COR-L47 (cell line): ENCODE data around the gene SPECC1L.
A peak's percentile ranks its signal among the peaks of the same experiment; 100 is the strongest.
"Not testable (repeated sequence)": the region's sequence is repeated elsewhere in the genome, so short reads cannot be mapped to it uniquely, and the experiment has no call there.

ENCODE experiments used
- DNase-seq: peaks from one replicate; lab custom pipeline; 2025; lab: John Stamatoyannopoulos, UW

The SPECC1L gene

GRCh38 chr22:24284747-24285203 lies 14.1 kb downstream of the SPECC1L start:
- no peak for DNase-seq

- no peak for DNase-seq
Observed at GRCh38 chr22:24285245-24285644, 14.6 kb downstream of the SPECC1L start.

- not testable (repeated sequence) for DNase-seq
Observed at GRCh38 chr22:24287212-24287611, 16.6 kb downstream of the SPECC1L start.

GRCh38 chr22:24287801-24288200 lies 17.2 kb downstream of the SPECC1L start:
- DNase-seq: not testable (repeated sequence)

- DNase-seq: no peak
Observed at GRCh38 chr22:24289114-24289513, 18.5 kb downstream of the SPECC1L start.

- DNase-seq: no peak
Observed at GRCh38 chr22:24289741-24290163, 19.1 kb downstream of the SPECC1L start.

- DNase-seq: no peak
Observed at GRCh38 chr22:24290459-24290858, 19.8 kb downstream of the SPECC1L start.

- DNase-seq: no peak
Observed at GRCh38 chr22:24291515-24292201, 21.0 kb downstream of the SPECC1L start.

- DNase-seq: not testable (repeated sequence)
Observed at GRCh38 chr22:24292202-24292830, 21.7 kb downstream of the SPECC1L start.

- not testable (repeated sequence) for DNase-seq
Observed at GRCh38 chr22:24294913-24295312, 24.3 kb downstream of the SPECC1L start.

- not testable (repeated sequence) for DNase-seq
Observed at GRCh38 chr22:24298497-24299155, 28.0 kb downstream of the SPECC1L start.

GRCh38 chr22:24300522-24300921 lies 29.9 kb downstream of the SPECC1L start:
- DNase-seq: not testable (repeated sequence)

- DNase-seq: peak; percentile 79
Observed at GRCh38 chr22:24302591-24302990, 32.0 kb downstream of the SPECC1L start.

GRCh38 chr22:24303007-24303406 lies 32.4 kb downstream of the SPECC1L start:
- DNase-seq: no peak

- no peak for DNase-seq
Observed at GRCh38 chr22:24304062-24304675, 33.5 kb downstream of the SPECC1L start.

- DNase-seq: no peak
Observed at GRCh38 chr22:24305260-24305692, 34.6 kb downstream of the SPECC1L start.

- no peak for DNase-seq
Observed at GRCh38 chr22:24310969-24311368, 40.3 kb downstream of the SPECC1L start.

GRCh38 chr22:24315367-24315966 lies 44.8 kb downstream of the SPECC1L start:
- peak; percentile 61 for DNase-seq

- DNase-seq: not testable (repeated sequence)
Observed at GRCh38 chr22:24316264-24316663, 45.6 kb downstream of the SPECC1L start.

- DNase-seq: not testable (repeated sequence)
Observed at GRCh38 chr22:24317511-24317910, 46.9 kb downstream of the SPECC1L start.

- no peak for DNase-seq
Observed at GRCh38 chr22:24319451-24319850, 48.8 kb downstream of the SPECC1L start.

GRCh38 chr22:24321999-24322398 lies 51.4 kb downstream of the SPECC1L start:
- DNase-seq: no peak
